Tibial artery (tissue), 4 donors: ENCODE data around the gene NUSAP1.
"Not testable (repeated sequence)": the region's sequence is repeated elsewhere in the genome, so short reads cannot be mapped to it uniquely, and the experiment has no call there.

Experiments
- DNase-seq, 2 donors: peaks; one replicate each; pipeline ENCODE4 v3.0.0-alpha.2; 2019
- H3K27ac ChIP-seq, 2 donors: fragments of 200-600 bp; sonication (generic) in 1 of 2; 1 replicate in 1 of 2; 2 replicates in 1 of 2; pipeline ENCODE4 v1.5.1; 2018 to 2019; ENCODE audit warnings: mild to moderate bottlenecking in 1 of 2
- H3K27me3 ChIP-seq, 2 donors: fragments of 200-600 bp; sonication (generic) in 1 of 2; one replicate each; pipeline versions ENCODE4 v1.5.1 to v1.6.0; 2016 to 2019
- H3K36me3 ChIP-seq, 3 donors: fragments of 200-600 bp; sonication (generic) in 2 of 3; one replicate each; pipeline ENCODE4 v1.5.1; 2016 to 2019; ENCODE audit warnings: mild to moderate bottlenecking in 2 of 3
- H3K4me1 ChIP-seq, 4 donors: fragments of 200-600 bp; sonication (generic) in 2 of 4; 1 replicate in 3 of 4; 2 replicates in 1 of 4; pipeline ENCODE4 v1.5.1; 2016 to 2019
- H3K4me3 ChIP-seq, 2 donors: fragments of 200-600 bp; sonication (generic) in 1 of 2; 1 replicate in 1 of 2; 2 replicates in 1 of 2; pipeline ENCODE4 v1.5.1; 2018 to 2019; ENCODE audit warnings: mild to moderate bottlenecking in 2 of 2
- H3K9me3 ChIP-seq, 3 donors: fragments of 200-600 bp; sonication (generic) in 1 of 3; one replicate each; pipeline ENCODE4 v1.5.1; 2016 to 2019
- intact Hi-C: fragments of 100-400 bp; cut with DNase I; formaldehyde crosslinking; loops from one replicate; pipeline ENCODE4 v1.15.0; 2023; ENCODE audit warnings: low total_unique reads
- TF ChIP-seq, protein P1 (sequence below), 2 experiments: fragments of 200-600 bp in 1 of 2; fragments of 450-650 bp in 1 of 2; IDR thresholded peaks; one replicate each; pipeline ENCODE4 v1.5.1; 2017 to 2019; ENCODE audit warnings: antibody characterized with exemption in 2 of 2, mild to moderate bottlenecking in 1 of 2, moderate library complexity in 1 of 2

Gene NUSAP1

DNA sequence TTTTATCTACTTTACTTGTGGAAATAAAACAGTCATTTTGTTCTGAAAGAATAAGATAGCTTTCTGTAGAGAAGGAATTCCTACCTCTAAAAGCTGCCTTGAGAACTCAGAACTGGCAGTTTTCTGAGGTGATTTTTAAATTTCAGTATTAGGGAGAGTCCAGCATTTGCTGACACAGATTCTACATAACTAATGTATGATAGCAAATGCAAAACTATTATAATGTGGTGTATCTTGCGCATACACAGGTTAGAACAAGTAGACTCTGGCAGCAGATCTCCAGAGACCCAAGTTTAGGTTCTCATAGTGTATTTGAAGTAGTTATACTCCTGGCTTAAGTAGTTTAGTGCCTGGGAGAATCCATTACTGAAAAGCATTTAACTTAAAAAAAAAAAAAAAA, 31.1 kb upstream of the NUSAP1 start:
- no peaks in the 10 kb centered on the region for H3K9me3 ChIP-seq
- H3K27ac ChIP-seq: no peak overlapping the region
- H3K27me3 ChIP-seq: no peaks in the 10 kb centered on the region
- intact Hi-C loops: no loop called here
- no peaks in the 10 kb centered on the region for H3K4me1 ChIP-seq
- DNase-seq: no peak
- H3K36me3 ChIP-seq: peaks cover 26 to 35% (median 32%) of the 10 kb centered on the region in 3 donors
- no peak overlapping the region for H3K4me3 ChIP-seq
- TF ChIP-seq, protein P1, sequence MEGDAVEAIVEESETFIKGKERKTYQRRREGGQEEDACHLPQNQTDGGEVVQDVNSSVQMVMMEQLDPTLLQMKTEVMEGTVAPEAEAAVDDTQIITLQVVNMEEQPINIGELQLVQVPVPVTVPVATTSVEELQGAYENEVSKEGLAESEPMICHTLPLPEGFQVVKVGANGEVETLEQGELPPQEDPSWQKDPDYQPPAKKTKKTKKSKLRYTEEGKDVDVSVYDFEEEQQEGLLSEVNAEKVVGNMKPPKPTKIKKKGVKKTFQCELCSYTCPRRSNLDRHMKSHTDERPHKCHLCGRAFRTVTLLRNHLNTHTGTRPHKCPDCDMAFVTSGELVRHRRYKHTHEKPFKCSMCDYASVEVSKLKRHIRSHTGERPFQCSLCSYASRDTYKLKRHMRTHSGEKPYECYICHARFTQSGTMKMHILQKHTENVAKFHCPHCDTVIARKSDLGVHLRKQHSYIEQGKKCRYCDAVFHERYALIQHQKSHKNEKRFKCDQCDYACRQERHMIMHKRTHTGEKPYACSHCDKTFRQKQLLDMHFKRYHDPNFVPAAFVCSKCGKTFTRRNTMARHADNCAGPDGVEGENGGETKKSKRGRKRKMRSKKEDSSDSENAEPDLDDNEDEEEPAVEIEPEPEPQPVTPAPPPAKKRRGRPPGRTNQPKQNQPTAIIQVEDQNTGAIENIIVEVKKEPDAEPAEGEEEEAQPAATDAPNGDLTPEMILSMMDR (IDR thresholded peaks at IDR 0.05): no peak

DNA sequence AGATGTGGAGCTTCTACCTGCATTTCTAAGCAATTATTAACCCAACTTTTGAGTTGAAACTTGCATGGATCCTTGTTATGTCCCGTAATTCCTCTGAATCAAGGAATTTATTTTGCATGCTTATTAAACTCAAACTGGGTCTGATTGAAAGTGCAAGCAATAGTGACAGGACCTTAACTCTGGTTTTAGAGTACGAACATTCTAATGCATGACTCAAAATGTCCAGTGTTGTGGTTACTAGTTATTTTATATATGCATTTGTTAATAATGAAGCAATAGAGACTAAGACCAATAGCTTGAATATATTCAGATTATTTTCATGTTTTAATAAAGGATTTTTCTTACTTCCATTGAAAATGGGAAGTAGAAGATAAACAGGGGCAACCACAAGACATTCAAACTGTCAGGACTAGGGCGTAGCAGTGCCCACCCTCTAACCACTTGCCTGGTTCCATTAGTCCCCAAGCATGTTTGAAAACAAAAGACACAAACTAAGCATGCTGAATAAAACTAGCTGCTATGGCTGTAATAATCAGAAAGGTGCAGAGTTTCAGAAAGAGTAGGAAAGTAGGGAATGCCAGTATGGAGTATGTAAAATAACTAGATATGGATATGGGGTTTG, 28.4 kb upstream of the NUSAP1 start:
- Histone ChIP-seq H3K27me3 (no peaks in the 10 kb centered on the region), H3K9me3 (no peaks in the 10 kb centered on the region), H3K4me3 (no peak overlapping the region), H3K36me3 (peaks cover 1 to 13% (median 9%) of the 10 kb centered on the region in 3 donors), H3K4me1 (no peaks in the 10 kb centered on the region), H3K27ac (no peak overlapping the region)
- TF ChIP-seq, protein P1 (IDR thresholded peaks at IDR 0.05): no peak
- intact Hi-C loops: no loop called here
- no peak for DNase-seq

- intact Hi-C loops: no loop called here
- Histone ChIP-seq H3K36me3 (peaks cover 0 to 30% (median 7%) of the 10 kb centered on the region in 3 donors), H3K27ac (no peak overlapping the region), H3K9me3 (no peaks in the 10 kb centered on the region), H3K27me3 (no peaks in the 10 kb centered on the region), H3K4me3 (no peak overlapping the region), H3K4me1 (no peaks in the 10 kb centered on the region)
- TF ChIP-seq, protein P1 (IDR thresholded peaks at IDR 0.05): no peak
- no peak for DNase-seq
These were observed 25.0 kb upstream of the NUSAP1 start for GRCh38 chr15:41307679-41308078.

DNA sequence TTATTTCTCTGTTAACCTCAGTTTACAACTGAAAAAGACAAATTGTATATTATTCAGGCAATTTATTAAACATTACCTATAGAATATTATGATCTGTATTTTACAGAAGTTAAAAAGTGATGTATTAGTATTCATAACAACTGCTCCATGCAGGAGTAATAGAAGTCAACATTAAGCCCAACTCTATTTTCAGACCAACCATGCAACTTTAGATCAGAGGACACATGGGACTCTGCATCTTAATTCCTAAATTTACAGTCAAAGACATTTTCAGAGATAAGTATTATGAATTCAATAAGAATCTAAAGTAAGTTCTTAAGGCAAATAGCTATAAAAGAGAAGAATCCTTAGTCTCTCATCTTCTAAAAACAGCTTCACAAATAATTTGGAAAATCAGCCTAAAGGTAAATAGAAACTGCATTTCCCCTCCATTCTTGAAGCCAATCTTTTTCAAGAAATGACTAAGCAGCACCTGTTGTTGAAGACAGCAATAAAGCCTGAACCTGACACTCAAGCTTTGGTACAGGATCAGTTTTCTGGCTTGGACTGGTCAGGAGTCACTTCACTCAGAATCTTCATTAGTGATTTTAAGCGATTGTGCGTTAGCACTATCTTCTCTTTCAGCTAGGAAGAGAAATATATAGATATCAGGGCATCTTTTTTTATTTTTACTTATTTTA, 23.3 kb upstream of the NUSAP1 start:
- Histone ChIP-seq H3K27me3 (no peaks in the 10 kb centered on the region), H3K36me3 (peaks cover 0 to 30% (median 7%) of the 10 kb centered on the region in 3 donors), H3K9me3 (no peaks in the 10 kb centered on the region), H3K4me3 (no peak overlapping the region), H3K4me1 (no peaks in the 10 kb centered on the region), H3K27ac (no peak overlapping the region)
- no peak for DNase-seq
- TF ChIP-seq, protein P1 (IDR thresholded peaks at IDR 0.05): no peak
- intact Hi-C loops: no loop called here

DNA sequence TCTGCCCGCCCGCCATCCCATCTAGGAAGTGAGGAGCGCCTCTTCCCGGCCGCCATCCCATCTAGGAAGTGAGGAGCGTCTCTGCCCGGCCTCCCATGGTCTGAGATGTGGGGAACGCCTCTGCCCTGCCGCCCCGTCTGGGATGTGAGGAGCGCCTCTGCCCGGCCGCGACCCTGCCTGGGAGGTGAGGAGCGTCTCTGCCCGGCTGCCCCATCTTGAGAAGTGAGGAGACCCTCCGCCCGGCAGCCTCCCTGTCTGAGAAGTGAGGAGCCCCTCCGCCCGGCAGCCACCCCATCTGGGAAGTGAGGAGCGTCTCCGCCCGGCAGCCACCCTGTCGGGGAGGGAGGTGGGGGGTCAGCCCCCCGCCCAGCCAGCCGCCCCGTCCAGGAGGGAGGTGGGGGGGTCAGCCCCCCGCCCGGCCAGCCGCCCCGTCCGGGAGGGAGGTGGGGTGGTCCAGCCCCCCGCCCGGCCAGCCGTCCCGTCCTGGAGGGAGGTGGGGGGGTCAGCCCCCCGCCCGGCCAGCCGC, 11.8 kb upstream of the NUSAP1 start:
- H3K9me3 ChIP-seq, H3K36me3 ChIP-seq, intact Hi-C loops, H3K27me3 ChIP-seq, DNase-seq, H3K27ac ChIP-seq, H3K4me3 ChIP-seq, H3K4me1 ChIP-seq: not testable (repeated sequence)

GRCh38 chr15:41323611-41324010, 9.1 kb upstream of the NUSAP1 start:
- Histone ChIP-seq H3K36me3 (peaks cover 0 to 8% (median 0%) of the 10 kb centered on the region in 3 donors), H3K4me1 (no peaks in the 10 kb centered on the region), H3K4me3 (no peak overlapping the region), H3K9me3 (no peaks in the 10 kb centered on the region), H3K27me3 (no peaks in the 10 kb centered on the region), H3K27ac (no peak overlapping the region)
- TF ChIP-seq, protein P1 (IDR thresholded peaks at IDR 0.05): no peak
- intact Hi-C loops: no loop called here
- no peak for DNase-seq
